D721Med (cell line): ENCODE measurements around the gene FOXD1.
"Not testable (repeated sequence)": the region's sequence is repeated elsewhere in the genome, so short reads cannot be mapped to it uniquely, and the experiment has no call there.

ENCODE experiments used
- DNase-seq: peaks from one replicate; pipeline ENCODE4 v3.0.0; 2011; ENCODE audit warnings: low spot score; ENCODE audit not compliant: insufficient read length
- FAIRE-seq: peaks from 2 replicates; lab custom pipeline; 2011; peaks lifted over from hg19 to GRCh38; lab: Jason Lieb, UNC
- TF ChIP-seq, protein P1 (sequence below): IDR thresholded peaks from 2 replicates; pipeline ENCODE4 v1.5.1; 2012; ENCODE audit warnings: mild to moderate bottlenecking, control low read depth; ENCODE audit not compliant: insufficient read depth; ENCODE audit errors: missing control alignments

Gene FOXD1

DNA sequence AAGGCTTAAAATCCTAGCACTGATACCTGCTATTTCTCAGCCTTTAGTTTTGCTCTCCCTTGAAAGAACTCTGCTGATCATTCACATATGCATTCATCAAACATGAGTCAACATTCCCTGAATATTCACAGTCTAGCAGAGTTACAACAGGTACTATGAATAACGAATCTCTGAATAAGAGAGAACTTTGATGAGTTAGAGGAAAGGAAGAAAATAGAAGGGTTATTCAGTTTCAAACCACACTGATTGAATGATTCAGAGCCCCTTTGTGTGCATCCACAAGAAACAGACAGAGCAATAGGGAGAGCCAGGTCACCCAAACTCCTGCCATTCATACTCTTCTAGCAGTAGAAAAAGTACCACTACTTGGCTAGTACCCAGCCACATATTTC lies 36.0 kb downstream of the FOXD1 start:
- FAIRE-seq (no peak), DNase-seq (no peak)
- TF ChIP-seq, protein P1, sequence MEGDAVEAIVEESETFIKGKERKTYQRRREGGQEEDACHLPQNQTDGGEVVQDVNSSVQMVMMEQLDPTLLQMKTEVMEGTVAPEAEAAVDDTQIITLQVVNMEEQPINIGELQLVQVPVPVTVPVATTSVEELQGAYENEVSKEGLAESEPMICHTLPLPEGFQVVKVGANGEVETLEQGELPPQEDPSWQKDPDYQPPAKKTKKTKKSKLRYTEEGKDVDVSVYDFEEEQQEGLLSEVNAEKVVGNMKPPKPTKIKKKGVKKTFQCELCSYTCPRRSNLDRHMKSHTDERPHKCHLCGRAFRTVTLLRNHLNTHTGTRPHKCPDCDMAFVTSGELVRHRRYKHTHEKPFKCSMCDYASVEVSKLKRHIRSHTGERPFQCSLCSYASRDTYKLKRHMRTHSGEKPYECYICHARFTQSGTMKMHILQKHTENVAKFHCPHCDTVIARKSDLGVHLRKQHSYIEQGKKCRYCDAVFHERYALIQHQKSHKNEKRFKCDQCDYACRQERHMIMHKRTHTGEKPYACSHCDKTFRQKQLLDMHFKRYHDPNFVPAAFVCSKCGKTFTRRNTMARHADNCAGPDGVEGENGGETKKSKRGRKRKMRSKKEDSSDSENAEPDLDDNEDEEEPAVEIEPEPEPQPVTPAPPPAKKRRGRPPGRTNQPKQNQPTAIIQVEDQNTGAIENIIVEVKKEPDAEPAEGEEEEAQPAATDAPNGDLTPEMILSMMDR, result no peak

- no peak for DNase-seq
- peak; percentile 16 for FAIRE-seq
- TF ChIP-seq, protein P1, result no peak
Observed at GRCh38 chr5:73411936-73412596, 36.5 kb downstream of the FOXD1 start.

DNA sequence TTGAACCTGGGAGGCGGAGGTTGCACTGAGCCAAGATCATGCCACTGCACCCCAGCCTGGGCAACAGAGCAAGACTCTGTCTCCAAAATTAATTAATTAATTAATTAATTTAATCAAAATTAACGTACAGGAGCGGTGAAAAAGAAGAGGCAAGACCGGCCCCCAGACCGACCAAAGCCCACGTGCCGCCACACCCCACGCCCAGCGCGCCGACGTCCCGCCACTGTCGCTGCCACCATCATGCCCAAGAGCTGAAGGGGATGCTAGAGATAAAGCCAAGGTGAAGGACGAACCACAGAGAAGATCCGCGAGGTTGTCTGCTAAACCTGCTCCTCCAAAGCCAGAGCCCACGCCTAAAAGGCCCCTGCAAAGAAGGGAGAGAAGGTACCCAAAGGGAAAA lies 38.6 kb downstream of the FOXD1 start:
- FAIRE-seq, result not testable (repeated sequence)

GRCh38 chr5:73405691-73406090 lies 42.9 kb downstream of the FOXD1 start:
- FAIRE-seq, result no peak
- TF ChIP-seq, protein P1, result no peak
- DNase-seq, result no peak

More for the DNA sequence above, 38.6 kb downstream of the FOXD1 start:
- DNase-seq, result not testable (repeated sequence)

DNA sequence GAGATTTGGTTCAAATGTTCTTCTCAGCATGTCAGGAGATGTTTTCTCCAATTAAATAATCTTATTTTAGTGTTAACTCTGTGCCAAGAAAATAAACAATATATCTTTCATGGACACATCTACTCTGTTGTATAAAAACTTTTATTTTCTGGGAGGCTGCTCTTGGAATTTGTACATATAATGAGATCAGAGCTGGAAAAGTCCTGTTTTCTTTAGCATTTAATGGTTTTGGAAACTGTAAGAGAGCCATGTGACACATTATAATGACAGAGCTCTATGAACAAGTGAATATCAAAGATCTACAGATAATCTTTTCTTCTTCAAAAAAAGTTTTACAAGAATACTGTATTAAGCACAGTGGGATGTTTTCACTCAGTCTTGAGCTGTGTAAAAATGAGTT lies 48.8 kb downstream of the FOXD1 start:
- no peak for DNase-seq
- FAIRE-seq, result no peak
- TF ChIP-seq, protein P1, result no peak
